ENCODE results near the gene INVS.
"Not testable (repeated sequence)": the region's sequence is repeated elsewhere in the genome, so short reads cannot be mapped to it uniquely, and the experiment has no call there.

INVS gene

DNA sequence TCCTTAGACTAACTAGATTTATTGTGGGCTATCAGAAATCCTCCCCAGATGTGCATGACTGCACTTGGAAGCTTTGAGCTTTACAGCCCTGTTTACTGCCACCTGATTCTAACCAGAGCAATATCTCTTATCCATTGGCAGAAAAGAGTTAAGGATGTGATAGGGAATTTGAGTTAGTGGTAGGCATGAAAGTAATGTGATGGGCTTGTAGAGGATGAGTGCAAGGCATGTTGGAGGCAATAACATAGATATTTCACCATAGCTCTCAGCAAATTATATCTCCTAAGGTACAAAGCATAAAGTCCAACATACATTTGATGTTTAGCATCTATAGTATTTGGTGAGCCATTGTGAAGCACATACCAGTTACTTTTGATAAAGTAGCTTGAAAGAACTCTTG is 103.8 kb downstream of the INVS start:
- no peak for DNase-seq

DNA sequence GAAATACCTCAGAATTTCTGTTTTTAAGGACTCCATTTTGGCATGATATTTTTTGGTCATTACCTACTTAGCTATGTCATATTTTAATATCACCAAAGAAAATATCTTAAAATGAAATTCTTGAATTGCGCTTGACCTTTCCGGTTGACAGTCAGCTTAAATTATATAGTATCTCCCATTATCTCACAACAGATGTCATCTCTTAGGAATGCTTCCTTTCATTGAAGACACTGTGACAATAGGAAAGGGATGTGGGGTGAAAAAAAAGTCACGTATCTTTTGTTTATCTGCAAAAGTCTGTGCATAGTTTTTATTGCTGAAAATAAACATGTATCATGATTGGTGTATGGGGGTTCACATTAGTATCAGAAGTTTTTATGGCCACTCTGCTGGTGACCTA is 105.8 kb downstream of the INVS start:
- no peak for DNase-seq

DNA sequence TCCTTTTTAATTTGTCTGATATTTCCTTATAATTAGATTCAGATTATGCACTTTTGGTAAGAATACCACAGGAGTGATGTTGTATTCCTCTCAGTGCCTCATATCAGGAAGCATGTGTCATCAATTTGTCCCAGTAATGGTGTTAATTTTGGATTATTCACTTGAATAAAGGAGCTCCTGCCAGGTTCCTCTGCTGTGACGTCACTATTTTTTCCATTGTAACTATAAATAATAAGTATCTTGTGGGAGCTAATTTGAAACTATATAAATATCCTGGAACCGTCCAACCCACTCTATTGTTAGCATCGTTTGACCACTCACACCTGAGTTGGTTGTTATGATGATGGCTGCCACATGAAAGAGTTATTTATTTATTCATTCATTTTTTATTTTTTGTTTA is 107.9 kb downstream of the INVS start:
- DNase-seq = no peak

DNA sequence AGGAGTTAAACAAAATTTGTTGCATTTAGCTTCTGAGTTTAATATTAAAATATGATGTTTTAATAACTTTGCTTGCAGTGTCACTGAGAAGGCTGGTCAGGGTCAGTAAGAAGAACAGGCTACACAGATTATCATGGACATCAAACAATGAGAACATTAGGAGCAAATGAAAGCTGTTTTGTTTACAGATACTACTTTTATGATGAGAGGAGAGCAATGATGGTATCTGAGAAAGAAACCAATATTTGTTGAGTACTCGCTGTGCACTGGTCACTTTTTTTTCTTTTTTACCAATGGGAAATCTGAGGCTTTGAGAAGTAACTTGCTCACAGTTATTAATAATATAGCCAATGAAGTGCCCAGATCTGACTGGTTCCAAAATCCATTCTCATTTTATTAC is 109.6 kb downstream of the INVS start:
- DNase-seq = no peak

DNA sequence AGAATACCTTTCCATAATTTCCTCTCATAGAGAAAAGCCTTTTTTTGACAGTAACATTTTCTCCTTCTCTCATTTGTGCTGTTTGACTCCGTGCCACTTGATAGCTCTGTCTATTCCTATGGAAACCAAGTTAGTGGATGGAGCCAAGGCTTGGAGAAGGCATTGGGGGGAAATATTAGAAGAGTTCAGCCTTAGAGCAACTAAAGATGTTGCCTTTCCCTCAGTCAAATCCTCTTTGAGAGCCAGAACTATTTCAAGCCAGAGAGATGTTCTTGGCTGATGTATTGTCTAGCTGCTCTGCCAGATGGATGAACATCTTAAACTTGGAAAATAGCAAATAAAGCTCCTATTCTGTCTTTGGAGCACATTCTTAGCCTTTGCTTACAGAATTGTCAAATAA is 112.4 kb downstream of the INVS start:
- DNase-seq = no peak

DNA sequence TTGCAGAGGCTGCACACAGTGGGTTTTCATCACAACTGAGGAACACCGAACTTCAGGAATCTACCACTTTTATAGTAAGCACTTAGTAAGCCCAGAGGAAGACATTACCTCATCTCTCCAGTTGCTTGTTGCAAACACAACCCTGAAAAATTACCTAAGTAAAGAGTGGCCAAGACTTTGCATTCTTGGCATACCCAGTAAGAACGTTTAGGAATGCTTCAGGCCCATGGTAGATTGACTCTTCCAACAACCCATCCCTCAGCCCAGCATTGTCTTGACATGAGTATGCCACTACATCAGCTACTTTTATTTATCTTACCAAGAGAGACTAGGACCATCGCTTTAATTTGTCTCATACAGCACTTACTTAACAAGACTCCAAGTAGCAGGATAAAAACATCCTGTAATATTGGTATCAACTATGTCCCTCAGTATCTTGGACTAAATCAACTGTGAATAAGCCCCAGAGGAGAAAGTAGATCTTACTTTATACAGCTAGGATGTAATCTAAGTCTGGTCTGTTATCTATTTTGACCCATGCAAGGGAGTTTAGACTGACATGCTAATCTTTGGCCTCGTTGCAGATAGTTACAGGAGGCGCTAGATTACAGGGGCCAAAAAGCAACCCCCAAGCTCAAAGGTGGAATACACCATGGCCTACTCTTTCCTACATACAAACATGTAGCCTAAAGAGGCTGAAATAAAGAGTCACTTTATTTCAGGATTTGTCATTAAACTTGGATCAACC is 114.9 kb downstream of the INVS start:
- DNase-seq = no peak

DNA sequence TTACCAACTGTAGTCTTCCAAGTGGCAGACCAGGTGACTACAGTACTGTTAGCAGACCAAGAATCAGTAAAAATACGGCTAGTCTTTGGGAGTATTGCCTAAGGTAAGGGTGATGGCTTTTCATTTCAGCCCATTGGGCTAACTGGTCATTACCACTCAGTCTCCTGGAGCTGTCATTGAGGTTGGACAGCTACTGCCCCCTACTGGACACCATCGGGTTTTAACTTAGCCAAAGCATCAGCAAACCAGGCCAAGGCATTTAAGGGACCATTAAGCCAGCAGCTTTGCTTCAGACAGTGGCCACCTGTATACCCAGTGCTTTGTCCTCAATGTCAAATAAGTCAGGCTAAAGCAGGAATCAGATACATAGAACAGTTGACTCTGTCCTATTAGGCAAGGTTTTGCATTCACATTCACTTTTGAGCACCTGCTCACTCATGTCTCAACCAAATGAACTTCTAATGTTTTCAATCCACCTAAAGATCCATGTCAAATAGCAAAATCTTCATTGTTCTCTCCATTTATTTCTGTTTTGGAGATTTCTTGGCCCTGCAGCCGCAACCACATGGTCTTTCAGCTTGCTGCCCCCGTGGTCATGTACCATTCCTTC is 117.2 kb downstream of the INVS start:
- DNase-seq = peak; percentile 39

DNA sequence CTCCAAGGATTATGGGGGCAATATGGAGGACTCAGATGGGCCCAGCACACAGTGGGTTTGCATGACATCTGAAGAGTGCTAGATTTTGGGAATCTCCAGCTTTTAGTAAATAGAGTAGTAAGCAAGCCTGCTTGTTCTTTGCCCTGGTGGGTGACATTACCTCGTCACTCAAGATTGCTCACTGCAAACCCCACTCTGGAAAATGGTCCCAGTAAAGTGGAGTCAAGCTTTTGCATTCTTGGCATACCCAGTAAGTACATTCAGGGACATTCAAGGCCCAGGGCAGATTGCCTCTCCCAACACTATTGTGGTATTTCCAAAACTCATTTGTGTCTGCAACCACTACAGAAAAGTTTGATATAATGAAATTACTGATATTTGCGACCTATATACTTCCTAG is 118.5 kb downstream of the INVS start:
- DNase-seq = no peak

DNA sequence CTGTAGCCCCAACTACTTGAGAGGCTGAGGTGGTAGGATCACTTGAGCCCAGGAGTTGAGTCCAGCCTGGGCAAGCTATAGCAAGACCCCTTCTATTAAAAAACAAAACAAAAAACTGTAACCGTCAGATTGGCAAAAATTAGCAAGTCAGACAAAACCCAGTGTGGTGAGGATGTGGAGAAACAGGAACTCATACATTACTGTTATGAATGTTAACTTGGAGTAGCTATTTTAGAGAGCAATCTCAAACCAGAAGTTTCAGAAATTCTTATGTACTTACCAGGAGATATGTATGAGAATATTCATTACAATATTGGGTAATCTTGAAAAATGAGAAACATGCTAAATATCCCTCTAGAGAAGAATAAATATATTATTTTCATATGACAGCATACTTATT is 120.3 kb downstream of the INVS start:
- no peak for DNase-seq

DNA sequence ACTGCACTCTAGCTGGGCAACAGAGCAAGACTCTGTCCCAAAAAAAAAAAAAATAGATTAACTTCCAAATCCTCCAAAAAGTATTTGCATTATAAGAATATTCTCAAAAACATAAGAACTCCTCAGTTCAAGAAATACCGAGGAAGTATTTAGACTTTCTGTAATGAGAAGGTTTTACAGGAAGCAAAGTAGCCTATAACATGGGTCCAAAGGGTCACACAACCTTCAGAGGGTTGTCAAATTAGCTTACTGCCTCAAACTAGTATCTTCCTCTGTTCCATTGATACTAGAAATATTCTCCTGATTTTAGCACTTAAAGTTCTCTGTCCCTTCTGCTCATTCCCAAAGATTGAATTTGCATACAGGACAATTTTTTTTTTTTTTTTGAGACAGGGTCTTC is 121.9 kb downstream of the INVS start:
- DNase-seq = no peak

DNA sequence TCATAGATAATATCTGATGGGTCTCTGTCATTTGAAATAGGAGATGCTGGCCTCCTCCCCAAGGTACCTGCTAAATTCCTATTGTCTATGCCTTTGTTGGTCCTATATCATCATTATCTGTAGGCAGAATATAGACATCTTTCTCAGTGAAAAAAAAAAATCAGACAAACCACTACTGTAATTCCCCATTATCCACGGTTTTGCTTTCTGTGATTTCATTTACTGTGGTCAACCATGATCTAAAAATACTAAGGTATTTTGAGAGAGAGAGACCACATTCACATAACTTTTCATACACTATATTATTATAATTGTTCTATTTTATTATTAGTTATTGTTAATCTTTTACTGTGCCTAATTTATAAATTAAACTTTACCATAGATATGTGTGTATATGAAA is 122.5 kb downstream of the INVS start:
- DNase-seq = no peak

DNA sequence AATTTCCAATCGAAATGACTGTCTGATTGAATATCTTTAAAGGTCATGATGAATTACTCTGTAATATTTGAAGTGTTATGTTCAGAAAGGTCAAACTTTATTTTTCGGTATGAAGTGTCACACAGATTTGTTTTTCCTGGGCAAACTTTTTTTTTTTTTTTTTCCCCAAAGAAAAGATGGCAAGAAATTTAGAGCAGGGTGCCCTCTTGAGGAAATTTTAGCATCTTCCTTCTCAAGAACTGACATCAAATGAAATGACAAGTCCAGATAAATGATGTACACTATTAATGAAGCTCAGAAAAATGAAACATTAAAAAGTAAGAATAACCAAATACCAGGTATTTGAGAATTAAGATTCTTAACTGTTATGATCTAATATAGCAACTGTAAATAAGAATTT is 123.6 kb downstream of the INVS start:
- no peak for DNase-seq

DNA sequence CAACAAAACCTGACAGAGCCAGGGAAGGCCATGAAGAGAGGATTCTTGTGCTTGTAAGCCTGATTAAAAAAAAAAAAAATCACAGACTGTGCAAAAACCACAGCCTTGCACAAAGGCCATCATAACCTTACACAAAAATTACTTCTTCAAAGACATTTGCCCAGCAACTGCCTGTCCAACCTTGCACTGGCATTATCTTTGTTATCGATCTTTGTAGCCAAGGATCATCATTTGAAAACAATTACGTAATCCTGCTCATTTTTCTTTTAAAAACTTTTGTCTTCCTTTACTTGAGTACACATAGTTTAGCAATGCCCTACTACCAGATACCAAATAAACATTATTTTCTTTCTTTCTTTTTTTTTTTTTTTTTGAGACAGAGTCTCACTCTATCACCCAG is 128.6 kb downstream of the INVS start:
- no peak for DNase-seq

DNA sequence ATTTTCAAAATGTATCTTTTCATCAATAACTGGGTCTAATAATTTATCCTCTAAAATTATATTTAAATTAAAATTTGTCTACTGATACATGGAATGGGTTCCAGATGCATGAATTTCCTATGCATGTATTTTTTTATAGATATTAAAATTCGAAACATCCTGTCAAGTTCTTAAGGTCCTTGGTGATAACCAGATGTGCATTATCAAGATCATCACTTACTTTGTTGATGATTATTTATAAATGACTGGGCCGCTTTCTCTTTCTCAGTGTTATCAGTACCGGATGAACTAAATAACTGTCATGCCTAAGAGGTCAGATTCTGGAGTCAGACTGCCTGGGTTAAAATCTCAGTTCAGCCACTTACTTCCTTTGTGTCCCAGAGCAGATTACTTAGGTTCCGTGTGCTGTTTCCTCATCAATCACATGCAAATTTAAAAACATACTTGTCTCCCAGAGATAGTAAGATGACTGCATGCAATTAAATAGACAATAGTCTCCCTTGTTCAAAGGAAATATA is 129.4 kb downstream of the INVS start:
- no peak for DNase-seq

DNA sequence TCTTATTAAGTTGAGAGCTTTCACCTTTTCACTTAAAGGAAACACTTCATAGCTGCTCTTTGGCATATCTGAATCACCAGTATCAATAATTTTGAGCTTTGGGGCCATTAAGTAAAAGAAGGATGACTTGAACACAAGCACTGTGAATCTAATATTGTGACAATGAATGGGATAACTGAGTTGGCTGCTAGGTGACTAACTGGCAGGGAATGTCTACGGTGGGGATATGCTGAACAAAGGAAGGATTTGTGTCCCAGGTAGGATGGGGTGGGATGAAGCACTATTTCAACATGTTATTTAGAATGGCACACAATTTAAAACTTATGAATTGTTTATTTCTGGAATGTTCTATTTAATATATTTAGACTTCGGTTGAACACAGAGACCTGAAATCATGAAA is 130.1 kb downstream of the INVS start:
- DNase-seq = no peak

DNA sequence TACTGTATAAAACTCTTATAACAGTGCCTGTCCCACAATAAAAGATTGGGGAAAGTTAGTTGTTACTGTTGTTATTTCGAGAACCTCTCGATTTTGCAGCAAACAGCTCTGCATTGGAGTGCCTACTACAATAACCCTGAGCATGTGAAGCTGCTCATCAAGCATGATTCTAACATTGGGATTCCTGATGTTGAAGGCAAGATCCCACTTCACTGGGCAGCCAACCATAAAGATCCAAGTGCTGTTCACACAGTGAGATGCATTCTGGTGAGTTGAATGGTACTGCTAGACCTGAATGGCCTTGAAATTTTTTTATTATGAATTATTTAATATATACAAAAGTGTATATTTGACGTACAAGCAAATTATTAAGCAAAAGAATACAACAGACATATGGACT is 130.5 kb downstream of the INVS start:
- DNase-seq = no peak

DNA sequence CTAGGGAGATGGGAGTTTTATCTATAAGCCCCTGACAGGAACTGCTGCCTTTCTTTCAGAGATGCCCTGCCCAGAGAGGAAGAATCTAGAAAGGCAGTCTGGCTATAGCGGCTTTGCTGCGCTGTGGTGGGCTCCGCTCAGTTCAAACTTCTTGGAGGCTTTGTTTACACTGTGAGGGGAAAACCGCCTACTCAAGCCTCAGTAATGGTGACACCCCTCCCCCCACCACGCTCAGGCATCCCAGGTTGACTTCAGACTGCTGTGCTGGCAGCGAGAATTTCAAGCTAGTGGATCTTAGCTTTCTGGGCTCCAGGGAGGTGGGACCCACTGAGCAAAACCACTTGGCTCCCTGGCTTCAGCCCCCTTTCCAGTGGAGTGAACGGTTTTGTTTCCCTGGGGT is 137.9 kb downstream of the INVS start:
- not testable (repeated sequence) for DNase-seq

DNA sequence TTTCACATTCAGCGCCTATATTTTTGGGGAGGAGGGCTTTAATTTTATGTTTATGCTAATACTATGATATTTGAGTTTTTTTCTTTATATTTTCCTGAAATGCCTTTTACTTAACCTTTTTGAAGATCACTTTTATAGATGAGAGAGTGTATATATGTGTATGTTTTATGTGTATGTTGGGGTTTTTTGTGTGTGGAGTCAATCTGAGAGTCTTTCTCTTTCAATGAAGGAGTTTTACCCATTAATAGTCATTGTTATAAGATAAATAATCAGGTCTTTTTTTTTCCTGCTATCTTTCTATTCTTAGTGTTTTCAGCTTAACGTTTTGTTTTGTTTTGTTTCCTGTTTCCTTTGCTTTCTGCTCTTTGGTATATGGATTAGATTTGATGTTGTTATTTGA is 141.5 kb downstream of the INVS start:
- no peak for DNase-seq

DNA sequence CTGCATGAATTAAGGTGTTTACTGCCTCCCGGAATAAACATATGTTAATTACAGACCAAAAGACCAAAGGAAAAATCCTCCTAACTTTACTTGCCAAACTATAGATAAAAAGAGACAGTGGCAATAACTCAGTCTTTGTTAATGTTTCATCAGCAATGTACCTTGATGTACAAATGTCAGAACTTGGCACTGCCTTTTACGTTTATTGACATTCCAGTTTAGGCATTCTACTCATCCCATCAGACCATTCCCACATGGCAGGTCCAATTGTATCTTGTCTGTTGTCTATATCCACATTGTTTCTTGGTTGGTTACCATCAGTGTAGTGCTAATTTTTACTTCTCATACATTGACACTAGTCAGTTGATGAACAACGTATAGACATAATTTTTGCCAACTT is 168.2 kb downstream of the INVS start:
- DNase-seq = no peak

DNA sequence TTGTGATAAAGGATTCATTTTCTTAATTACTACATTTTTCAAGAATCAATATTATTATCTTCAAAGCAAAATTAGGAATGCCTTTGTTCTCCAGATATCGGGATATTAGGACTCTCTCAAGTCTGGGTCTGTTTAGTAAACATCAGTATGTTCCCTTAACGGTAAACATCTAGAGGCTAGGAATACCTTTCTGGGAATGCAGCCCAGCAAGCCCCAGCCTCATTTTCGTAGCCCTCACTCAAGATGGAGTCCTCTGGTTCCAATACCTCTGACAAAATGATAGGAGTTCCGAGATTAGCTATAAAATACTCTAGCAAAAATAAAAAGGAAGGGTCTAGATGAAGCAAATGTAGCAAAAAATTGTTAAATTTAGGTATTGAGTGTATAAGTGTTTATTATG is 169.2 kb downstream of the INVS start:
- no peak for DNase-seq

DNA sequence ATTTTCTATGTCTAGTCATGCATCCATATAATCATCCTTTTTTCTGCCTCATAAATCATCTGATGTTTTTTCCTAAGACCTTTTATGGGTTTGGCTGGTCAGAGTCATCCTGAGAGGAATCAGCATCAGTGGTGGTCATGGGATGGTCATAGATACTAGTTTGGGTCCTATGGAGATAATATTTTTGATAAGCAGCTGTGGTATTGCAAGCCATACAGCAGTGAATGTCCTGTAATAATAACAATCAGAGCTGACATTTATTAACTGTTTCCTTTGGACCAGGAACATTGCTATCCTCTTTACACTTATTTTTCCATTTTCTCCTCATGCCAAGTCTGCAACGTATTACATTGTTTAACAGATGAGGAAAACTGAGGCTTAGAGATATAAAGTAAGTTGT is 170.6 kb downstream of the INVS start:
- no peak for DNase-seq

DNA sequence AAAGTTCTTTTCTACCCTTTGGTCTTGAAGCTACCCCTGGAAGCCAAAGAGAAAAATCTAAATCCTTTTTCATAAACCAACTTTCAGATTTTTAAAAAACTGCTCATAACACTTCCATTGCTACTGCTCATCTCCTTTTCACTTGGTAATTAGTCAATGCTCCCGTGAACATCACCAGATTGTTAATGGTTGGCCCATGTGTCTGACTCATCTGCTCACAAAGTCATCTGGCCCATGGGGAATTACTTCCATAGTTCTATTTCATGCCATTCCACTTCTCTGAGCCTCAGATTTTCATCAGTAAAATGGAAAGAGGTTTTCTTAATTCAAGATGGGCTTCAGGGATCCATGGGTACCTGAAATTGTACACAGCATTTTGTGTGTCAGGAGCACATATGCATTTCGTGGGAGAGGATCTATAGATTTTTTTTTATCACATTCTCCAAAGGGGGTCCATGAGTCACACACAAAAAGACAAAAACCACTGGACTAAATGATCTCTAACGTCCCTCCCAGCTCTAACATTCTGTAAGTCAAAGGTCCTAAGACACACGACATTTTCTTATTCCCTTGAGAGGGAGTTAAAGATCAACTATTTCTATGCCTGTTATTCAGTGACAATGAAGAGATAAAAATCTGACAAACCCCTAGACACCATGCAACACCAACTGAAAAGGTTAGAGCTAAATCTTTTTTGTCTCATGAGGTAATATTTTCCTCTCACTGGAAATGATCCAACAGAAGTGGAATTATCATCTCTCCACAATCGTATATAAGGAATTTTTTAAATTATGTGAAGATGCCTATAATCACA is 178.3 kb downstream of the INVS start:
- DNase-seq = no peak

DNA sequence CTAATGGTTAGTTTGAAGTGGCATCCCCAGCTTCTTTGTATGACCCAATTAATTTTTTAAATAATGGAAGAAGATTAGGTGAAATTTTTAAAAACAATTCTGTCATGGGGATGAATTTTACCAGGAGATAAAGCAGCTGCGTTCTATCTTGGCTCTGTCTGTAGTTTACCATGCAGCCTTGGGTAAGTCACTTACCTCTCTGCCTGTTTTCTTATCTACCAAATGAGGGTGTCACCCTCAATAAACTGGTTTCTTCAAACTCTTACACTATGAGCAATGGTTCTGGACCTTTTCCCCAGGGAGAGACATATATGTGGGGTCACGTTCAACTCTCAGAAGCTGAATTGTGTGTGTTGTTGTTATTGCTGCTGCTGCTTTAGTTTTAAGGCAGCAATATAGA is 182.0 kb downstream of the INVS start:
- DNase-seq = no peak
